NCI-H128 (cell line): ENCODE data around the gene KATNIP.
"Not testable (repeated sequence)": the region's sequence is repeated elsewhere in the genome, so short reads cannot be mapped to it uniquely, and the experiment has no call there.

ENCODE experiments used
- DNase-seq: peaks from one replicate; lab custom pipeline; 2025; ENCODE audit not compliant: unreplicated experiment; lab: John Stamatoyannopoulos, UW

The KATNIP gene

GRCh38 chr16:27534256-27534655, 15.7 kb upstream of the KATNIP start:
- DNase-seq: no peak

- DNase-seq: no peak
These were observed 11.4 kb upstream of the KATNIP start for GRCh38 chr16:27538528-27538927.

- no peak for DNase-seq
These were observed 10.8 kb upstream of the KATNIP start for GRCh38 chr16:27539120-27539519.

GRCh38 chr16:27539636-27540035, 10.3 kb upstream of the KATNIP start:
- DNase-seq: no peak

- DNase-seq: no peak
These were observed 6.1 kb upstream of the KATNIP start for GRCh38 chr16:27543801-27544200.

- no peak for DNase-seq
These were observed 5.3 kb upstream of the KATNIP start for GRCh38 chr16:27544671-27545070.

GRCh38 chr16:27547134-27547533, 2.8 kb upstream of the KATNIP start:
- DNase-seq: no peak

- DNase-seq: no peak
These were observed 2.1 kb upstream of the KATNIP start for GRCh38 chr16:27547851-27548250.

GRCh38 chr16:27549464-27549745, 539 bp upstream of the KATNIP start:
- no peak for DNase-seq

- no peak for DNase-seq
These were observed 607 bp downstream of the KATNIP start for GRCh38 chr16:27550582-27550920.

- DNase-seq: no peak
These were observed 1.1 kb downstream of the KATNIP start for GRCh38 chr16:27551036-27551435.

- DNase-seq: no peak
These were observed 6.5 kb downstream of the KATNIP start for GRCh38 chr16:27556471-27556870.

GRCh38 chr16:27558434-27558833, 8.5 kb downstream of the KATNIP start:
- DNase-seq: no peak

GRCh38 chr16:27558932-27559331, 9.0 kb downstream of the KATNIP start:
- DNase-seq: no peak

- DNase-seq: no peak
These were observed 11.3 kb downstream of the KATNIP start for GRCh38 chr16:27561216-27561615.

GRCh38 chr16:27564224-27564623, 14.3 kb downstream of the KATNIP start:
- no peak for DNase-seq

- DNase-seq: no peak
These were observed 16.5 kb downstream of the KATNIP start for GRCh38 chr16:27566417-27566816.

GRCh38 chr16:27568077-27568476, 18.1 kb downstream of the KATNIP start:
- DNase-seq: no peak

GRCh38 chr16:27570986-27571385, 21.0 kb downstream of the KATNIP start:
- DNase-seq: not testable (repeated sequence)

- no peak for DNase-seq
These were observed 21.7 kb downstream of the KATNIP start for GRCh38 chr16:27571433-27572326.

GRCh38 chr16:27572711-27573110, 22.8 kb downstream of the KATNIP start:
- DNase-seq: no peak

- DNase-seq: no peak
These were observed 26.8 kb downstream of the KATNIP start for GRCh38 chr16:27576729-27577128.
